ENCODE measurements around the gene CPNE2. TPM values are rescaled to one million over a fixed set of nuclear protein-coding genes. Genes with fewer than 3 reads are reported as not detected.

The CPNE2 gene
- total RNA-seq, 1 donor: 11.6 TPM

- DNase-seq (ENCODE audit: insufficient read length, low spot score, missing footprints): no peak
- Histone ChIP-seq H3K79me2 (ENCODE audit: insufficient read depth, low read length) (peaks cover 18% of the 10 kb centered on the region), H3K36me3 (ENCODE audit: insufficient read depth, low read length) (peaks cover 32% of the 10 kb centered on the region)
Measured at GRCh38 chr16:57172721-57173290, 80.4 kb downstream of the CPNE2 start.

GRCh38 chr16:57175896-57176295 is 83.5 kb downstream of the CPNE2 start:
- no peaks in the 10 kb centered on the region for H3K9me3 ChIP-seq (ENCODE audit: low read depth, low read length)
- DNase-seq (ENCODE audit: insufficient read length, low spot score, missing footprints): no peak
- peaks cover 22% of the 10 kb centered on the region for H3K36me3 ChIP-seq (ENCODE audit: insufficient read depth, low read length)
- no peak for TF ChIP-seq CTCF (IDR thresholded peaks at IDR 0.05; ENCODE audit: extremely low read depth, low read depth, low read length)
- no peak overlapping the region for H3K4me2 ChIP-seq (ENCODE audit: insufficient read depth, low read length)
- H4K20me1 ChIP-seq (ENCODE audit: insufficient read depth, low read length): no peaks in the 10 kb centered on the region
- H2AFZ ChIP-seq (ENCODE audit: low read length): no peak overlapping the region
- no peaks in the 10 kb centered on the region for H3K27me3 ChIP-seq (ENCODE audit: insufficient read depth, low read length)
- H3K79me2 ChIP-seq (ENCODE audit: insufficient read depth, low read length): peaks cover 43% of the 10 kb centered on the region
- no peak overlapping the region for H3K27ac ChIP-seq (ENCODE audit: low read depth, low read length)
- peaks cover 5% of the 10 kb centered on the region for H3K4me1 ChIP-seq (ENCODE audit: insufficient read depth, low read length)
- H3K4me3 ChIP-seq (ENCODE audit: insufficient read depth, low read length): no peak overlapping the region

More at GRCh38 chr16:57172721-57173290, 80.4 kb downstream of the CPNE2 start:
- Histone ChIP-seq H3K4me2 (ENCODE audit: insufficient read depth, low read length) (no peak overlapping the region), H3K9me3 (ENCODE audit: low read depth, low read length) (no peaks in the 10 kb centered on the region), H3K27ac (ENCODE audit: low read depth, low read length) (no peak overlapping the region), H3K4me3 (ENCODE audit: insufficient read depth, low read length) (no peak overlapping the region), H2AFZ (ENCODE audit: low read length) (no peak overlapping the region), H3K4me1 (ENCODE audit: insufficient read depth, low read length) (no peaks in the 10 kb centered on the region), H4K20me1 (ENCODE audit: insufficient read depth, low read length) (no peaks in the 10 kb centered on the region), H3K27me3 (ENCODE audit: insufficient read depth, low read length) (no peaks in the 10 kb centered on the region)
- no peak for TF ChIP-seq CTCF (IDR thresholded peaks at IDR 0.05; ENCODE audit: extremely low read depth, low read depth, low read length)

- Histone ChIP-seq H3K4me3 (ENCODE audit: insufficient read depth, low read length) (no peak overlapping the region), H3K4me2 (ENCODE audit: insufficient read depth, low read length) (no peak overlapping the region), H3K4me1 (ENCODE audit: insufficient read depth, low read length) (peaks cover 5% of the 10 kb centered on the region), H3K9me3 (ENCODE audit: low read depth, low read length) (no peaks in the 10 kb centered on the region), H2AFZ (ENCODE audit: low read length) (no peak overlapping the region), H4K20me1 (ENCODE audit: insufficient read depth, low read length) (no peaks in the 10 kb centered on the region), H3K27me3 (ENCODE audit: insufficient read depth, low read length) (no peaks in the 10 kb centered on the region), H3K79me2 (ENCODE audit: insufficient read depth, low read length) (peaks cover 65% of the 10 kb centered on the region), H3K27ac (ENCODE audit: low read depth, low read length) (no peak overlapping the region), H3K36me3 (ENCODE audit: insufficient read depth, low read length) (peaks cover under 1% of the 10 kb centered on the region)
- DNase-seq (ENCODE audit: insufficient read length, low spot score, missing footprints): peak; percentile 69
- TF ChIP-seq CTCF (IDR thresholded peaks at IDR 0.05; ENCODE audit: extremely low read depth, low read depth, low read length): no peak
Measured at GRCh38 chr16:57178196-57178595, 85.8 kb downstream of the CPNE2 start.

- no peaks in the 10 kb centered on the region for H3K9me3 ChIP-seq (ENCODE audit: low read depth, low read length)
- no peak overlapping the region for H3K27ac ChIP-seq (ENCODE audit: low read depth, low read length)
- peaks cover 71% of the 10 kb centered on the region for H3K79me2 ChIP-seq (ENCODE audit: insufficient read depth, low read length)
- H4K20me1 ChIP-seq (ENCODE audit: insufficient read depth, low read length): no peaks in the 10 kb centered on the region
- H3K4me1 ChIP-seq (ENCODE audit: insufficient read depth, low read length): peaks cover 5% of the 10 kb centered on the region
- no peak for DNase-seq (ENCODE audit: insufficient read length, low spot score, missing footprints)
- H3K4me2 ChIP-seq (ENCODE audit: insufficient read depth, low read length): peak overlapping the region; percentile 25
- H2AFZ ChIP-seq (ENCODE audit: low read length): no peak overlapping the region
- H3K36me3 ChIP-seq (ENCODE audit: insufficient read depth, low read length): no peaks in the 10 kb centered on the region
- H3K4me3 ChIP-seq (ENCODE audit: insufficient read depth, low read length): no peak overlapping the region
- TF ChIP-seq CTCF (IDR thresholded peaks at IDR 0.05; ENCODE audit: extremely low read depth, low read depth, low read length): no peak
- H3K27me3 ChIP-seq (ENCODE audit: insufficient read depth, low read length): no peaks in the 10 kb centered on the region
Measured at GRCh38 chr16:57178793-57179212, 86.4 kb downstream of the CPNE2 start.
